Measurements from ENCODE around the gene ARMC8.
"Not testable (repeated sequence)": the region's sequence is repeated elsewhere in the genome, so short reads cannot be mapped to it uniquely, and the experiment has no call there.

Gene ARMC8

GRCh38 chr3:138187296-138188012 lies at the start of gene ARMC8:
TSS of gene ARMC8 (plus strand) at chr3:138187301. CDS start at chr3:138187555, 254 bp downstream.
- DNase-seq (ENCODE audit: low read depth in 3 of 3, low spot score in 1 of 3), result peak in 1 of 3 donors; percentile 7

GRCh38 chr3:138137861-138138260 lies 49.2 kb upstream of the ARMC8 start:
- no peak for DNase-seq (ENCODE audit: low read depth in 3 of 3, low spot score in 1 of 3)

GRCh38 chr3:138139691-138140090 lies 47.4 kb upstream of the ARMC8 start:
- no peak for DNase-seq (ENCODE audit: low read depth in 3 of 3, low spot score in 1 of 3)

- DNase-seq (ENCODE audit: low read depth in 3 of 3, low spot score in 1 of 3), result no peak
These were observed 46.2 kb upstream of the ARMC8 start for GRCh38 chr3:138140940-138141339.

GRCh38 chr3:138142181-138142580 lies 44.9 kb upstream of the ARMC8 start:
- DNase-seq (ENCODE audit: low read depth in 3 of 3, low spot score in 1 of 3), result not testable (repeated sequence)

GRCh38 chr3:138148503-138148902 lies 38.6 kb upstream of the ARMC8 start:
- DNase-seq (ENCODE audit: low read depth in 3 of 3, low spot score in 1 of 3), result no peak

GRCh38 chr3:138154534-138154933 lies 32.6 kb upstream of the ARMC8 start:
- DNase-seq (ENCODE audit: low read depth in 3 of 3, low spot score in 1 of 3), result no peak

GRCh38 chr3:138157743-138158142 lies 29.4 kb upstream of the ARMC8 start:
- no peak for DNase-seq (ENCODE audit: low read depth in 3 of 3, low spot score in 1 of 3)

- no peak for DNase-seq (ENCODE audit: low read depth in 3 of 3, low spot score in 1 of 3)
These were observed 22.0 kb upstream of the ARMC8 start for GRCh38 chr3:138165061-138165460.

GRCh38 chr3:138172625-138173024 lies 14.5 kb upstream of the ARMC8 start:
- DNase-seq (ENCODE audit: low read depth in 3 of 3, low spot score in 1 of 3), result no peak

- no peak for DNase-seq (ENCODE audit: low read depth in 3 of 3, low spot score in 1 of 3)
These were observed 13.2 kb upstream of the ARMC8 start for GRCh38 chr3:138173769-138174420.

GRCh38 chr3:138174421-138175131 lies 12.5 kb upstream of the ARMC8 start, which contains the start of gene DBR1:
TSS of gene DBR1 (minus strand) at chr3:138174921. CDS start at chr3:138174795, 126 bp downstream.
- DNase-seq (ENCODE audit: low read depth in 3 of 3, low spot score in 1 of 3), result peak; percentile 32 to 43 (median 40)

- DNase-seq (ENCODE audit: low read depth in 3 of 3, low spot score in 1 of 3), result no peak
These were observed 6.6 kb upstream of the ARMC8 start for GRCh38 chr3:138180375-138181029.

- DNase-seq (ENCODE audit: low read depth in 3 of 3, low spot score in 1 of 3), result no peak
These were observed 2.1 kb upstream of the ARMC8 start for GRCh38 chr3:138184994-138185393.

GRCh38 chr3:138186221-138186620 lies 880 bp upstream of the ARMC8 start:
- no peak for DNase-seq (ENCODE audit: low read depth in 3 of 3, low spot score in 1 of 3)

GRCh38 chr3:138186803-138187295 lies 252 bp upstream of the ARMC8 start:
- peak; percentile 70 to 82 (median 76) for DNase-seq (ENCODE audit: low read depth in 3 of 3, low spot score in 1 of 3)

GRCh38 chr3:138188013-138188730 lies 1.1 kb downstream of the ARMC8 start:
- peak in 1 of 3 donors; percentile 5 for DNase-seq (ENCODE audit: low read depth in 3 of 3, low spot score in 1 of 3)

GRCh38 chr3:138195481-138195880 lies 8.4 kb downstream of the ARMC8 start:
- no peak for DNase-seq (ENCODE audit: low read depth in 3 of 3, low spot score in 1 of 3)

- DNase-seq (ENCODE audit: low read depth in 3 of 3, low spot score in 1 of 3), result no peak
These were observed 8.9 kb downstream of the ARMC8 start for GRCh38 chr3:138196023-138196422.

- DNase-seq (ENCODE audit: low read depth in 3 of 3, low spot score in 1 of 3), result no peak
These were observed 10.0 kb downstream of the ARMC8 start for GRCh38 chr3:138197058-138197457.

GRCh38 chr3:138197524-138197923 lies 10.4 kb downstream of the ARMC8 start:
- no peak for DNase-seq (ENCODE audit: low read depth in 3 of 3, low spot score in 1 of 3)

All from stimulated activated CD4-positive, alpha-beta T cell treated with anti-CD3 and anti-CD28 coated beads, TNF-alpha, amount 100 ng/mL, for 1 hour (primary cell).